HG03159 (cell line): ENCODE data around the gene MKKS.

Experiments
- ATAC-seq: cut with Tn5 transposase; IDR thresholded peaks from one replicate; pipeline ENCODE4 v1.9.1; 2021; ENCODE audit warnings: mild to moderate bottlenecking, moderate library complexity; ENCODE audit not compliant: unreplicated experiment

The MKKS gene

DNA sequence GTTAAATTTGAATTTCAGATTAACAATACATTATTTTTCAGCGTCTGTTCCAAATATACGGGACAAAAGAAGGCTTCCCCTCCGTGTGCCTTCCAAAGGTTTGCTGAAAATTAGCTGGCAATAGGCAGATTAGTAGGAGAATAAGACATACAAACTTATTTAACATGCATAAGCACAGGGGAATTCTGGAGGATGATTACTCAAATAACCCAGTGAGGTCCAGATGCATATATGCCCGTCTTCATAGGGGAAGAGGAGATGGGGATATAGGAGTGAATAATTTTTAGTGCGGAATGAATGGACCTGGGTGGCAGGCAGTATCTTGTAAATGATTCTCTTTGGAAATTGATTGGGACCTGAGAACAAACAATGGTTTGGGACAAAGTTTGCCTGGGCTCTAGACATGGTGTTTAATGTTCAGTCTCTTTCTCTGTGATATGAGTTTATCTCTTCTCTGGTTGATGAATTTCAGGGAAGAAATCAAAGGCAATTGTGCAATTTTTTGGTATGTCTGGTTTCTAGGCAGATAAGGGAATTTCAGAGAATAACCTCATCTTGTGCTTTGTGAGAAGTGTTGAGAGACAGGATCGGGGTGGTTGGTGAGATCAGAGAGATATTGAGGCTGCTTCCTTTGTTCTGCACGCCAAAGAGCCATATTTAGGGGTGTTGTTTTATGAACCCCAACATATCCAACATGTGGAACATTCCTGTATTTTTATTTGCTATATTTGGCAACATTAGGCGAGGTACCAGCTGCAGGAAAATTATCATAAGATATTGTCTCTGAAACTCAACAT, 63.7 kb downstream of the MKKS start:
- no peak for ATAC-seq

DNA sequence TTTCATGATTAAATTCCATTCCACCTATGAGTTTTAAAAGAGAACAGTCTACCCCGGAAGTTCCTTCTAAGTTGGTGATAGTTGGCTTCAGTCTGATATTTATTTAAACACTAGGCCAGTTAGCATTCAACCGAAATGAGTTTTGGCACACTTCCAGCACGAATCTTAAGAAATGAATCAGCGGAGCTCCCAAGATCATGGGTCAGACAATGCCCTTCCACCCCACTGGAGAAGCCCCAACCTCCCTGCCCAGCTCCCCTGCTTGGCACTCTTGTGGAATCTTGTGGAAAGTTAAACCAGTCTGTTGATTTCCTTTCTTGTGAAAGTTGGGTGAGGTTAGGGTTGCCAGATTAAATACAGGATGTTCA, 64.3 kb downstream of the MKKS start:
- no peak for ATAC-seq

GRCh38 chr20:10368702-10369041, 65.3 kb downstream of the MKKS start:
- ATAC-seq, result no peak

GRCh38 chr20:10367943-10368701, 65.9 kb downstream of the MKKS start:
- ATAC-seq, result no peak

DNA sequence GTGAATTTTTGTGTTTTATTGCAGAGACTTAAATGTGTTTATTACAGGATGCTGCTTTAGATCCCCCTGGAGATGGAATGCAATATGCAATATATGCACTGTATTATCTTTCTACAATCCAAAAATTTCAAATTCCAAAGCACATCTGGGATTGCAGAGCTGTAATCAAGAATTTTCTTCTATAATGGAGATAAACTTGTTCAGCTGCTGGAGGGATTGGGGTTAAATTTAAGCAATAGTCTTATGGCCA, 66.4 kb downstream of the MKKS start:
- ATAC-seq, result no peak

GRCh38 chr20:10366898-10367692, 66.9 kb downstream of the MKKS start:
- no peak for ATAC-seq

DNA sequence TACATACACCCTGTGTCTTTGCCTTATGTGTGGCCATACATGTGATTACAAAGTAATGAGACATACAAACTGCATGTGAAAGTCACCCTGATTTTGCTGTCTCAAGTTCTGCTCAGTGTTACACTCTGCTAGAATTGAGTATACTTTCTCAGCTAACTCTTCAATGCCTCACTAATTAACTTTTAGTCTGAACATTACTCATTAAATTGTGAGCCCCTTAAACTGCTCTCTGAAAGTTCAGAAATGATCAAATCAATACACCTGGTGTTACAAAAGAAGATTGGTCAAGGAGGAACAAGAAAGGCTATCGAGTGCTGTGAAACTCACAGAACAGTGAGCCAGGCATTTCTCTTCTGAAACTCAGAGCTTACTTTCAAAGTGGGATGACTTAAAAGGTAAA, 71.3 kb downstream of the MKKS start:
- peak; percentile 75 for ATAC-seq

- ATAC-seq, result no peak
Observed at GRCh38 chr20:10360878-10361277, 73.1 kb downstream of the MKKS start.

DNA sequence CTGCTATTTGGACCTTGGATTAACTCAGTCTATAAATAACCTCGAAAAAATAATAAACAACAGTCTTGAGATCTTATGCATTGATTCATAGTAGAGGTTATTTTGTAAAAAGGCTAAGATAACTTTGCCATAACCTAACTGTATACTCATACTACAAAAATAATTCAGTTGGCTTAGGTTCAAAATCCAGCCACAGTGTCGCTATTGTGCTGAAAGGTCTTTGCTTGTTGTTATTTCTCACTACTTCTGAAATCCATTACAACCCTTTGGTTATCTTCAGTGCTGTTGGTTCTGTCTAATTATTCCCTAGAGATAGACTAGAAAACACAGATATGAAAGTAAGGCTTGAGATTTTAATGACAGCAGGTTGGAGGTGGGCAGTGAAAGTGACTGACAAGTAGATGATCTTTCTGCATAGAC, 74.4 kb downstream of the MKKS start:
- no peak for ATAC-seq

DNA sequence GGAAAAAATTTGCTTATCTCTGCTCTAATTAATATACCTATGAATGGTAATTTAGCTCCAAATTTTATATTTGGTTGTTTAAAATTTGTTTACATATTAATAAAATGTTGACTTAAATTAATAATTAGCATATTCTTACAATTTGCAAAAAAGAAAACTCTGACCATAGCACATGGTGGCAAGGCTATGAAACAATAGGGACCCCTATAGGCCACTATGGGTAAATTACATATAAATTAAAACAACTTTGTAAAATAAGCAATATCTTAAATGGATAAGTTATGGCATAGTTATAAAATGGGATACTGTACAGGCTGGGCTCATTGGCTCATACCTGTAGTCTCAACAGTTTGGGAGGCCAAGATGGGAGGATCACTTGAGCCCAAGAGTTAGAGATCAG, 76.0 kb downstream of the MKKS start:
- ATAC-seq, result no peak

DNA sequence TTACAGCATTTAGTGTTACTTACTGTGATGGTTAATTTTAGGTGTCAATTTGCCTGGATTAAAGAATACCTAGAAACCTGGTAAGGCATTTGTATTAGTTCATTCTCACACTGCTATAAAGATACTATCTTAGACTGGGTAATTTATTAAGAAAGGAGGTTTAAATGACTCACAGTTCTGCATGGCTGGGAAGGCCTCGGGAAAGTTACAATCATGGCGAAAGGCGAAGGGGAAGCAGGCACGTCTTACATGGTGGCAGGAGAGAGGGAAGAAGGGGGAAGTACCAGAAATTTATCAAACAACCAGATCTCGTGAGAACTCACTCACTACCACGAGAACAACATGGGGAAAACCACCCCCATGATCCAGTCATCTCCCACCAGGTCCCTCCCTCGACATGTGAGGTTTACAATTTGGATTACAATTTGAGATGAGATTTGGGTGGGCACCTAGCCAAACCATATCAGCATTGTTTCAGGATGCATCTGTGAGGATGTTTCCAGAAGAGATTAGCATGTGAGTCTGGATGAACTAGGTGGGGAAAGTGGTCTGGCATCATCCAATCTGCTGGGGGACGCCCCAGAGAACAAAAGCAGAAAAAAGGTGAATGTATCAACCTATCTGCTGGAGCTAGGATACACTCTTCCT, 76.8 kb downstream of the MKKS start:
- no peak for ATAC-seq

GRCh38 chr20:10356628-10357027, 77.4 kb downstream of the MKKS start:
- no peak for ATAC-seq

DNA sequence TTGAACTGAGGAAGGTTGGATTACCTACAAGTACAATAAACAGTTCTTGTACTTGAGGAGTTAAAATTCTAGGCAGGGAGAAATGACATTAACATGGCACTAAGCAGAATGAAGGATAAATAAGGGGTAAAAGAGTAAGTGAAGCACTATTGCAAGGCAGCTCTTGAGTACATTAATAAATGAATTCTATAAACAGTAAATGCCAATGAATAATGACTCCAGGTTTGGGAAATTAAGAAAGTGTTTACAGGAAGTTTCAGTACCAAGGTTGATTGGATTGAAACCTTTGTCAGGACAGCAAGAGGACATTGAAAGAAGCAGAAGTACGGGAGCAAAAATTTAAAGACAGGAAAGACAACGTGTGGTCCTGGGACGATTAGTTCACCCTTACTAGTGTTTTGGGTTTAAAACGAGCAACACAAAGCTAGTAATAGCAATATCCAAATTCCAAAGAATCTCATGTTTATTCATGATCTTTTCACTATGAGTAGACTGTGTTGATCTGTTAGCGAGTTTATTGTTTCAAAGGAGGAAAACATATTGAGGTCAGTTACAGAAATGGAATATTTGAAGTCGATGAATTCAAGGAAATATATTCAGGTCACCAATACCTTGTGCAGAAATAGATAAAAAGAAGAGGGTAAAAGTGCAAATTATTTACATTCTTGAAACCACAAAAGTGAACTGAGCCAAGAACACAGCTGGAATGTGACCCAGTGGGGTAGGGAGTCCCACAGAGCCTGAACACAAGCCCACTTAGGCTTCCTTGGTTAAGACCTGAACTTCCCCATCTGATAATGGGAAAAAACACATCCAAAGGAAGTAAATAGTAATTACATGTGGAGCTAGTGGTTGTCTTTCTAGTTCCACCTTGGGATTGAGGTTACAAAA, 80.8 kb downstream of the MKKS start:
- ATAC-seq, result no peak
